ENCODE data around the gene SPOP.

Gene SPOP

GRCh38 chr17:49580981-49581647, 96.8 kb downstream of the SPOP start:
- no peaks in the 10 kb centered on the region for H3K79me2 ChIP-seq (ENCODE audit: insufficient read depth, low read length)
- TF ChIP-seq EZH2phosphoT487 (conservative IDR thresholded peaks at IDR 0.05; ENCODE audit: low read length) = no peak
- no peak for TF ChIP-seq CTCF (IDR thresholded peaks at IDR 0.05; ENCODE audit: insufficient read depth, low read length, poor library complexity, severe bottlenecking)
- H4K20me1 ChIP-seq (ENCODE audit: low read depth, low read length) = no peaks in the 10 kb centered on the region
- H3F3A ChIP-seq (ENCODE audit: insufficient read depth) = no peaks in the 10 kb centered on the region
- H3K4me3 ChIP-seq (ENCODE audit: insufficient read depth, low read length, poor library complexity, severe bottlenecking) = no peak overlapping the region
- H3K9ac ChIP-seq (ENCODE audit: low read length) = no peak overlapping the region
- no peaks in the 10 kb centered on the region for H3K9me3 ChIP-seq (ENCODE audit: insufficient read depth, low read length)
- H3K4me2 ChIP-seq (ENCODE audit: low read depth, low read length, poor library complexity, severe bottlenecking) = no peak overlapping the region
- H3K9me2 ChIP-seq (replicated peaks; ENCODE audit: insufficient read depth, low read length) = no peaks in the 10 kb centered on the region
- no peaks in the 10 kb centered on the region for H3K27me3 ChIP-seq (ENCODE audit: low read length)
- H3K36me3 ChIP-seq (ENCODE audit: low read length) = no peaks in the 10 kb centered on the region
- no peak overlapping the region for H3K27ac ChIP-seq (ENCODE audit: low read depth, low read length)
- H2AFZ ChIP-seq (ENCODE audit: low read depth, low read length, severe bottlenecking) = no peak overlapping the region

GRCh38 chr17:49580055-49580721, 97.7 kb downstream of the SPOP start:
- Histone ChIP-seq H3K9me3 (ENCODE audit: insufficient read depth, low read length) (no peaks in the 10 kb centered on the region), H3K79me2 (ENCODE audit: insufficient read depth, low read length) (no peaks in the 10 kb centered on the region), H3K4me2 (ENCODE audit: low read depth, low read length, poor library complexity, severe bottlenecking) (no peak overlapping the region), H4K20me1 (ENCODE audit: low read depth, low read length) (no peaks in the 10 kb centered on the region), H3K9ac (ENCODE audit: low read length) (no peak overlapping the region), H3F3A (ENCODE audit: insufficient read depth) (no peaks in the 10 kb centered on the region), H3K27me3 (ENCODE audit: low read length) (no peaks in the 10 kb centered on the region), H3K36me3 (ENCODE audit: low read length) (no peaks in the 10 kb centered on the region), H2AFZ (ENCODE audit: low read depth, low read length, severe bottlenecking) (no peak overlapping the region), H3K9me2 (replicated peaks; ENCODE audit: insufficient read depth, low read length) (no peaks in the 10 kb centered on the region), H3K4me3 (ENCODE audit: insufficient read depth, low read length, poor library complexity, severe bottlenecking) (no peak overlapping the region), H3K27ac (ENCODE audit: low read depth, low read length) (no peak overlapping the region)
- TF ChIP-seq CTCF (IDR thresholded peaks at IDR 0.05; ENCODE audit: insufficient read depth, low read length, poor library complexity, severe bottlenecking) = no peak
- TF ChIP-seq EZH2phosphoT487 (conservative IDR thresholded peaks at IDR 0.05; ENCODE audit: low read length) = no peak

GRCh38 chr17:49579522-49579921, 98.4 kb downstream of the SPOP start:
- Histone ChIP-seq H3F3A (ENCODE audit: insufficient read depth) (no peaks in the 10 kb centered on the region), H3K79me2 (ENCODE audit: insufficient read depth, low read length) (no peaks in the 10 kb centered on the region), H3K36me3 (ENCODE audit: low read length) (no peaks in the 10 kb centered on the region), H4K20me1 (ENCODE audit: low read depth, low read length) (no peaks in the 10 kb centered on the region), H2AFZ (ENCODE audit: low read depth, low read length, severe bottlenecking) (no peak overlapping the region), H3K9me3 (ENCODE audit: insufficient read depth, low read length) (no peaks in the 10 kb centered on the region), H3K27me3 (ENCODE audit: low read length) (no peaks in the 10 kb centered on the region), H3K4me2 (ENCODE audit: low read depth, low read length, poor library complexity, severe bottlenecking) (no peak overlapping the region), H3K9ac (ENCODE audit: low read length) (no peak overlapping the region), H3K9me2 (replicated peaks; ENCODE audit: insufficient read depth, low read length) (no peaks in the 10 kb centered on the region), H3K4me3 (ENCODE audit: insufficient read depth, low read length, poor library complexity, severe bottlenecking) (no peak overlapping the region), H3K27ac (ENCODE audit: low read depth, low read length) (no peak overlapping the region)
- no peak for TF ChIP-seq CTCF (IDR thresholded peaks at IDR 0.05; ENCODE audit: insufficient read depth, low read length, poor library complexity, severe bottlenecking)
- no peak for TF ChIP-seq EZH2phosphoT487 (conservative IDR thresholded peaks at IDR 0.05; ENCODE audit: low read length)

All from SU-DHL-6 (cell line).